Ascending aorta (tissue), 2 donors: ENCODE data around the gene MC3R. TPM values are rescaled to one million over a fixed set of nuclear protein-coding genes. Genes with fewer than 3 reads are reported as not detected.

Experiments used
- DNase-seq, 2 donors: peaks; one replicate each; pipeline ENCODE4 v3.0.0-alpha.2; 2019; ENCODE audit warnings: low spot score in 2 of 2
- H3K27ac ChIP-seq, 2 donors: fragments of 200-600 bp; sonication (generic); one replicate each; pipeline ENCODE4 v1.5.1; 2016 to 2017; ENCODE audit warnings: mild to moderate bottlenecking in 1 of 2
- H3K27me3 ChIP-seq: fragments of 200-600 bp; sonication (generic); one replicate; pipeline ENCODE4 v1.5.1; 2017
- H3K36me3 ChIP-seq, 2 donors: fragments of 200-600 bp; sonication (generic); one replicate each; pipeline ENCODE4 v1.5.1; 2016
- H3K4me1 ChIP-seq, 2 donors: fragments of 200-600 bp; sonication (generic); one replicate each; pipeline ENCODE4 v1.5.1; 2016 to 2017; ENCODE audit warnings: mild to moderate bottlenecking in 1 of 2
- H3K4me3 ChIP-seq, 2 donors: fragments of 200-600 bp; sonication (generic); one replicate each; pipeline ENCODE4 v1.5.1; 2016 to 2017; ENCODE audit warnings: mild to moderate bottlenecking in 1 of 2
- H3K9me3 ChIP-seq, 2 donors: fragments of 200-600 bp; sonication (generic); one replicate each; pipeline ENCODE4 v1.5.1; 2016
- intact Hi-C: fragments of 100-400 bp; cut with DNase I; formaldehyde crosslinking; loops from one replicate; pipeline ENCODE4 v1.15.1; 2023
- total RNA-seq: library from RNA; depleted of rRNA; stranded (reverse); fragments of >200 nt; gene quantifications from one replicate; pipeline ENCODE4 v1.1.0, GENCODE V29; 2016
- TF ChIP-seq, protein P1 (sequence below), 3 experiments: fragments of 200-600 bp in 2 of 3; fragments of 450-650 bp in 1 of 3; sonication (generic) in 2 of 3; IDR thresholded peaks; one replicate each; pipeline ENCODE4 v1.5.1; 2016 to 2019; ENCODE audit warnings: antibody characterized with exemption in 3 of 3, mild to moderate bottlenecking in 1 of 3, moderate library complexity in 1 of 3

The MC3R gene
- total RNA-seq, 1 donor from 2014 or later, result not detected

DNA sequence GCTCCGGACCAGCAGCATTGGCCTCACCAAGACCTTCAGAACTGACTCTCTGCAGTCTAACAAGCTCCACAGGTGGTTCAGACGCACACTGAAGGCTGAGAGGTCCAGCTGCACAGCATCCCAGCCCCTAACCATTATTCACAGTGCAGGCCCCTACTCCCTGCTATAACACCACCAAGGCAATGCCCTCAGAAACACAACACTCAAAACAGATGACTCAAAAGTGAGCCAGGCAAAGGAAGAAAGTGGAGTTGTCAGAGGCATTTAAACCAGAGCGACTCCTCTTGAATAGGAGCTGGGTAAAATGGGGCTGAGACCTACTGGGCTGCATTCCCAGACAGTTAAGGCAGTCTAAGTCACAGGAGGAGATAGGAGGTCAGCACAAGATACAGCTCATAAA lies 20.5 kb upstream of the MC3R start:
- no peak for DNase-seq
- Histone ChIP-seq H3K27ac (no peak overlapping the region), H3K9me3 (no peaks in the 10 kb centered on the region), H3K27me3 (no peaks in the 10 kb centered on the region), H3K4me3 (no peak overlapping the region), H3K36me3 (no peaks in the 10 kb centered on the region), H3K4me1 (no peaks in the 10 kb centered on the region)
- TF ChIP-seq, protein P1, sequence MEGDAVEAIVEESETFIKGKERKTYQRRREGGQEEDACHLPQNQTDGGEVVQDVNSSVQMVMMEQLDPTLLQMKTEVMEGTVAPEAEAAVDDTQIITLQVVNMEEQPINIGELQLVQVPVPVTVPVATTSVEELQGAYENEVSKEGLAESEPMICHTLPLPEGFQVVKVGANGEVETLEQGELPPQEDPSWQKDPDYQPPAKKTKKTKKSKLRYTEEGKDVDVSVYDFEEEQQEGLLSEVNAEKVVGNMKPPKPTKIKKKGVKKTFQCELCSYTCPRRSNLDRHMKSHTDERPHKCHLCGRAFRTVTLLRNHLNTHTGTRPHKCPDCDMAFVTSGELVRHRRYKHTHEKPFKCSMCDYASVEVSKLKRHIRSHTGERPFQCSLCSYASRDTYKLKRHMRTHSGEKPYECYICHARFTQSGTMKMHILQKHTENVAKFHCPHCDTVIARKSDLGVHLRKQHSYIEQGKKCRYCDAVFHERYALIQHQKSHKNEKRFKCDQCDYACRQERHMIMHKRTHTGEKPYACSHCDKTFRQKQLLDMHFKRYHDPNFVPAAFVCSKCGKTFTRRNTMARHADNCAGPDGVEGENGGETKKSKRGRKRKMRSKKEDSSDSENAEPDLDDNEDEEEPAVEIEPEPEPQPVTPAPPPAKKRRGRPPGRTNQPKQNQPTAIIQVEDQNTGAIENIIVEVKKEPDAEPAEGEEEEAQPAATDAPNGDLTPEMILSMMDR (IDR thresholded peaks at IDR 0.05), result no peak
- intact Hi-C loops, result no loop called here

DNA sequence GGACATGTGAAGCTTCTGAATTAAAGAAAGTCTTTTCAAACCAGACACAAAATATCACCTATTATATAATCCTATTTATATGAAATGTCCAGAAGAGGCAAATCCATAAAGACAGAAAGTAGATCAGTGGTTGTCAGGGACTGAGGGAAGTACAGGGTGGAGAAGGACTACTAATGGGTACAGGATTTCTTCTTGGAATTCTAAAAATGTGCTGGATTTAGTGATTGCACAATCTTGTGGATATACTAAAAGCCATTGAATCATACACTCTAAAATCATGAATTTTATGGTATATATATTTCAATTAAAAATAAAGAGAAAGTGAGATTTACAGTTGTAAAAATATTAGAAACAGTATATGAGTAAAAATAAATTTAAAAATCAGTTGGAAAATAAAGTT lies 18.7 kb upstream of the MC3R start:
- no peak overlapping the region for H3K4me3 ChIP-seq
- H3K27ac ChIP-seq, result no peak overlapping the region
- TF ChIP-seq, protein P1 (IDR thresholded peaks at IDR 0.05), result no peak
- H3K36me3 ChIP-seq, result no peaks in the 10 kb centered on the region
- no peaks in the 10 kb centered on the region for H3K9me3 ChIP-seq
- DNase-seq, result no peak
- intact Hi-C loops, result no loop called here
- H3K4me1 ChIP-seq, result no peaks in the 10 kb centered on the region
- H3K27me3 ChIP-seq, result no peaks in the 10 kb centered on the region

DNA sequence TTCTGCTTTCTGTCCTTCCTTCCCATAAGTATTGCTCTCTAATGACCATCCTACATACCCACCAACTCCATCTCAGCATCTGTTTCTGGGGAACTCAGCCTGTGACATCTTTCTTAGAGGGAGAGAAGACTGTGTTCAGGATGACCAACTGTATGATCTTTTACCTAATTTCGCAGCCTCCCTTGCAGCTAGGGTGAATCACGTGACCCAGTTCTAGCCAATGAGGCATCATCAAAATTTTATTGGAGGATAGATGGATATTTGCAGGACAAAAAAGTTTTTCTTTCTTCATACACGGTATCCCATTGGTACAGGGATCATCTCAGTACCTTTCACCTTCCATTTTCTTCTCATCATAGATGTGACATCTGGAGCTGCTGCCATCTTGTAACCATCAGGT lies 14.4 kb upstream of the MC3R start:
- Histone ChIP-seq H3K36me3 (no peaks in the 10 kb centered on the region), H3K9me3 (no peaks in the 10 kb centered on the region), H3K27ac (no peak overlapping the region), H3K4me3 (no peak overlapping the region), H3K4me1 (no peaks in the 10 kb centered on the region), H3K27me3 (no peaks in the 10 kb centered on the region)
- TF ChIP-seq, protein P1 (IDR thresholded peaks at IDR 0.05), result no peak
- intact Hi-C loops, result no loop called here
- no peak for DNase-seq

DNA sequence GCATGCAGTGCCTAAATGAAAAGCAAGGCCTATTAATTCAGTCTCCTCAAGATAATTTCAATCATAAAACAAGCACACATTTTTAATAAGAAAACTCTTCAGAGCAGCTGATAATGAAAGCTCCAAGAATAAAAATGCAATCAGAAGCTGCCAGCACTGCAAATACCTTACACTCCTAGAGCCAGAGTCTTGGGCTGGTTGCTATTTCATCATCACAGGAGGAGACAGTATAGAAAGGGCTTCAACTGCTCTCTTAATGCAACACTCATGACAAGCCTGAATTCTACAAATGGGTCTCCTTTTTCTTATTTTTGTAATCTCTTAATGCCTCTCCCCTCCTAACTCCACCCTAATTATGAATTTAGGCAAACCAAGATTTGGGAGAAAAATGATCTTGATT lies 11.2 kb upstream of the MC3R start:
- H3K36me3 ChIP-seq, result no peaks in the 10 kb centered on the region
- H3K4me3 ChIP-seq, result no peak overlapping the region
- TF ChIP-seq, protein P1 (IDR thresholded peaks at IDR 0.05), result no peak
- no peak overlapping the region for H3K27ac ChIP-seq
- H3K9me3 ChIP-seq, result no peaks in the 10 kb centered on the region
- no peaks in the 10 kb centered on the region for H3K4me1 ChIP-seq
- no peak for DNase-seq
- H3K27me3 ChIP-seq, result no peaks in the 10 kb centered on the region
- intact Hi-C loops, result no loop called here

DNA sequence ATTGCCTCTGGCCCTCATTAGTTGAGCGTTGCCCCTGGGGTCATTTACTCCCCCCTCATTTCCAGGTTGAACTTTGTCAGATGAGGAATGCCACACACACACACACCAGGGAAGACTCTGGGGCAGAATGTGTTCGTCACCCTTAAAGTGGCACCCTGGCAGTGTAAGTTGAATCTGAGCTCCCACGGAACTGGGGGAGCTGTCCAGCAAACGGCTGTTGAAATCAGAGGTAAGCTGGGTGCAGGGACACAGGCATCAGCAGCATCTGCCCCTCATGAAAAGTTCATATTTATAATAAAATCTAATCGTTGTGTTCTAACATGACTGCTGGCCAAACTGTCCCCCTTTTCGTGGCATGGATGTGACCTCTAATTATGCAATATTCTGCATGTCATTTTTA lies 4.3 kb upstream of the MC3R start:
- Histone ChIP-seq H3K4me1 (no peaks in the 10 kb centered on the region), H3K27ac (no peak overlapping the region), H3K27me3 (no peaks in the 10 kb centered on the region), H3K36me3 (no peaks in the 10 kb centered on the region), H3K4me3 (no peak overlapping the region), H3K9me3 (no peaks in the 10 kb centered on the region)
- intact Hi-C loops, result no loop called here
- TF ChIP-seq, protein P1 (IDR thresholded peaks at IDR 0.05), result no peak
- no peak for DNase-seq

DNA sequence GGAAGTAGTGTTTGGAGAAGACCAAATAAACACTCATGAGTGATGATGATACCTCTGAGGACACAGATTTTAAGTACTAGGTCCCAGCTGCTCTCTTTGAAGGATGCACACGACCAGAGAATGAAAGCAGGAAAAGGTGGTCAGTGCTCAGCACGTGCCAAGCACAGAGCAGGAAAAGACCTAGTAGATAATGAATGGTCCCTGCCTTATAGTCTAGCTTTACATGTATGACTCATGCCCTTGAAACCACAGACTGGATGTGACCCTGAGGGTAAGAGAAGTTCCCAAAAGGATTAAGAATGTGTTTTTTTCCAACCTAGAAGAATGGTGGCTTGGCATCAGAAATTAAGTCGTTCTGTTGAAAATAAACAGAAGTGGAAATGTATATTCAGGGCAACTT lies 2.8 kb upstream of the MC3R start:
- H3K36me3 ChIP-seq, result no peaks in the 10 kb centered on the region
- TF ChIP-seq, protein P1 (IDR thresholded peaks at IDR 0.05), result no peak
- H3K27me3 ChIP-seq, result no peaks in the 10 kb centered on the region
- H3K9me3 ChIP-seq, result no peaks in the 10 kb centered on the region
- no peak for DNase-seq
- H3K4me3 ChIP-seq, result no peak overlapping the region
- intact Hi-C loops, result no loop called here
- no peak overlapping the region for H3K27ac ChIP-seq
- H3K4me1 ChIP-seq, result no peaks in the 10 kb centered on the region
